Nucleus accumbens (tissue), 56 donors: ENCODE measurements around the gene KBTBD7.
"Not testable (repeated sequence)": the region's sequence is repeated elsewhere in the genome, so short reads cannot be mapped to it uniquely, and the experiment has no call there.

ENCODE experiments used
- DNase-seq, 56 donors: peaks; one replicate each; lab custom pipeline; 2025; lab: John Stamatoyannopoulos, UW

KBTBD7 gene

GRCh38 chr13:41199079-41199478 is 4.7 kb upstream of the KBTBD7 start:
- DNase-seq, result no peak

DNA sequence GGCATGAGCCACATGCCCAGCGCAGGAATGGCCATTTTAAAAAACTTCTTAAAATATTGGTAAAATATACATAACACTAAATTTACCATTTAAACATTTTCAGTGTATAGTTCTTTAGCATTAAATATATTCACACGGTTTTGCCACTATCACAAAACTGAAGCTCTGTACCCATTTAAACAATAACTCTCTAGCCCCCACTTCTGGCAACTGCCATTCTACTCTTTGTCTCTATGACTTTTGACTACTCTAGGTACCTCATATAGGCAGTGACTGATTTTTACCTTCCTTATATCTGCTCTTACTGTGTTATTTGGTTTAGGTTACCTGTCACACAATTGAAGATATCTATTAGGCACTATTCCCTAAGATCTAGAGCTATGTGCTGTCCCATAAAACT is 2.3 kb upstream of the KBTBD7 start:
- no peak for DNase-seq

DNA sequence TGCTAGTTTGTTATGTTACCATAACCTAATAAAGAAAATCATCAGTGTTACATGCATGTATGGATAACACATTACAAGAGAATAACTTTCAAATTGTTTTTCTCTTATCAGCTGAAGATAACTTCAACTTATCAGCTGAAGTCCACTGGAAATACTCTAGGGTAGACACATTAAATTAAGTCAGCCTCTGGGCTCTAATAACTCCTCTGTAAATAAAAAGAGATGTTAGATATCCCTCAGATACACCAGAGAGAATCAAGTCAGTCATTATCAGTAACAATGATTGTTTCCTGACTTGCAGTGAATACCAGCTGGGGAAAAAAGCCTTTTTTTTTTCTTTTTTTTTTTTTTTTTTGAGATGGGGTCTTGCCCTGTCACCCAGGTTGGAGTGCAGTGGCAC is 1.6 kb upstream of the KBTBD7 start:
- no peak for DNase-seq

DNA sequence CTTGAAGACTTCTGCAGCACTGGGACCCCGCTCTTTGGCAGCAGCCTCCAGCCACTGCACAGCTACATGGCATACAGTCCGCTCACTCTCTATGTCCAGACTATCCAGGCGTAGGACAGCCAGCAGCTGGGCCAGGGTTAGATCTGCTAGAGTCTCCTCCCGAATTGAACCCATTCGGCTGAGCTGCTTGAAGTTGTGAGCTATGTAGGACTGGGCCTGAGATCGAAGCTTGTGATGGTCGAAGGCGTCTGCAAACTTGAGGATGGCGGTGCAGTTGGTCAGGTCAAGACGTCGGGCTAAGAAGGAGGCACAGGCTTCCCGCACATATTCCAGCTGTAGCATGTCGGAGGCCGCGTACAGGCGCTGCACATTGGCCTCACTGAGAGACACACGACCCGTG is 900 bp downstream of the KBTBD7 start:
- DNase-seq, result no peak

DNA sequence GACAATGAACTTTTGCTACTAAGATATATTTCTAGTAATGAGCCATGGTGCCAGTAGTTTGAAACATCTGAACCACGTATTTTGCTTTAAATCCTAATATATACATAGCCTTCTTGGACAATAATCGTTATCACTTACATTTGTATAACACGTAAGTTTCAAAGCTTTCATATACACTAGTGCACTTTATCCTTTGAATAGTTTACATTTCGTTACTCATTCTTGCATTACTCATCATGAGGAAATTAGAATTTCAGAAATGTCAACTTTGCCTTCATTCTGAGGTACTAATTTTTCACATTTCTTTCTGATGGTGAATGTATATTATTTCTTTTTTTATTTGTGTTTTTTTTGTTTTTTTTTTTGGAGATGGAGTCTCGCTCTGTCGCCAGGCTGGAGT is 5.8 kb downstream of the KBTBD7 start:
- no peak for DNase-seq

GRCh38 chr13:41186481-41186880 is 7.9 kb downstream of the KBTBD7 start:
- DNase-seq, result no peak

DNA sequence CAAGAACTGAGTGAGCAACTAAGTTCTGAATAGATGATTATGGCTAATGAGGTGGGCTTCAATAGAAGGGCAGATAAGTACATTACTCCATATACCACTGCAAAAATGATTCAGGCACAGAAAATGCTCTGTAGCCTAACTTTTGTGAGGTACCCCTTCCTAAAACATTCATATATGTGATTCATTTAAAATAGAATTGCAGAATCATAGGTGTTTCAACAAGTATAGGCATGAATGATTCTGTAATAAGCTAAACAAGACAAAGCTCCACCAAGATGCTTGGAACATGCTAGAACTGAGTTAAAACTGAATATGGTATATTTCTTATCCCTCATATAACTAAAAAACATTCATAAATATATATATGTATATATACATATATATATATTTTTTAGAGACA is 12.1 kb downstream of the KBTBD7 start:
- no peak for DNase-seq

- DNase-seq, result no peak
Measured at GRCh38 chr13:41179593-41180250, 14.6 kb downstream of the KBTBD7 start.

GRCh38 chr13:41178040-41178439 is 16.3 kb downstream of the KBTBD7 start:
- DNase-seq, result no peak

GRCh38 chr13:41177616-41178015 is 16.8 kb downstream of the KBTBD7 start:
- no peak for DNase-seq

- not testable (repeated sequence) for DNase-seq
Measured at GRCh38 chr13:41175576-41175975, 18.8 kb downstream of the KBTBD7 start.

GRCh38 chr13:41162151-41162550 is 32.2 kb downstream of the KBTBD7 start:
- DNase-seq, result no peak

DNA sequence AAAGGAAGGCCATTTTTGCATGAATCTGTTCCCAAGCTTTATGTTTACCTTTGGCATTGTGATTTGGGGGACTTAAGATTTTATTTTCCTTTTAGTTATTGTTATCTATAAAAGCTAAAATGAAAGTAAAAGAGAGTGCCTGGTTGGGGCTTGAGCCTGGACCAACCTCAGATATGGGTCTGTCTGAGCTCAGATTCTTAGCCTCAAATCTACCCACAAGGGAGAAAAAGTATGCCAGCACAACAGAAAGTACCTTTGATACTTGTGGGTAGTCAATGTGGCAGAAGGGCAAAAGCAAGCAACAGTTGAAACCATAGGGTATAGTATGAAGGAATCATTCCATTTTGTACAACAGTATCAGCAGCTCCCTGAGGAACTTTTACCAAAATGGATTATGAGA is 35.2 kb downstream of the KBTBD7 start:
- no peak for DNase-seq

DNA sequence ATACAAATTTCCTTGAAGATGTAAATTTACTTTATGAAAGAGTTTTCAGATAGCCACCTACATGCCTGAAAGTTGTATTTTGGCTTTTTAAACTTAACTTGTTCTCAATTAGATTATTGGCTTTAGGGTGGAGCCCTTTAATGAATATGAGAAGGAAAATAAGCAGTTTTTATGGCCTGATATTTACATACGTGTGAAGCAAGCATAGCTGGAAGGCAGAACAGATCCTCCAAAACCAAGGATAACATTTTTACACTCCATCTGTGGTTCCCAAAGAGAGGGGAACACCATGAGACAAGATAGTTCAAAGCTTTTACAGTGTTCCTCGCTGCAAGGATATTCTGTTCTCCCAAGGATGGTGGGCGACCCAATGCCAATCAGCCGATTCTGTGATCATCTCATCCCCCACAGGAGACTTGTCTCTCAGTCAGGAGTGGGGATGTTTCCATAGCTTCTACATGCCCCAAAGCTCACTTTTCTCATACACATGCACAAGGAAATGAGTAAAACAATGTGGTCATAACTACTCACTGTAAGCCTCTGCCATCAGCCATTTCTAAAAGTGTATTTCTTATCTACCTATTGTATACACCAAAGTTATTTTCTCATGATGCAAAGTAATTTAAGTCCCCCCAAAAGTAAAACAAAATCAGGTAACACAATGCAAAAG is 37.2 kb downstream of the KBTBD7 start:
- no peak for DNase-seq

DNA sequence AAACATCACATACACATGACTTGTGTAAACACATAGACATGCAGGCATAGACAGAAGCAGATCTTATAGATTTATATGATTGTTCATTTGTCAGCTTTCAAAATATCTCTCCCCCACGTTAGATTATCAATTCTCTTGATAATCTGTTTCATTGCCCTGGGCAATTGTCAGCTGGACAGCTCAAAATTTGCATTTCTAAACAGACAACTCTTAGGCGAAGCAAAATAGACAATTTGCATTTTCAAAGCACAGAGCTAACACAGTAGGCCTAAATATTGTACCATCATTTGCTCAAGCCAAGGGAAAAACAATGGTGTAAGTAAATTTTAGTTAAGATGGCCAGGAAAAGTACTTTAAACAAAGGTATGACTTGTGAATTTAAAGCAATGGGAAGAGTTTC is 37.7 kb downstream of the KBTBD7 start:
- no peak for DNase-seq

GRCh38 chr13:41154042-41154441 is 40.3 kb downstream of the KBTBD7 start:
- no peak for DNase-seq

DNA sequence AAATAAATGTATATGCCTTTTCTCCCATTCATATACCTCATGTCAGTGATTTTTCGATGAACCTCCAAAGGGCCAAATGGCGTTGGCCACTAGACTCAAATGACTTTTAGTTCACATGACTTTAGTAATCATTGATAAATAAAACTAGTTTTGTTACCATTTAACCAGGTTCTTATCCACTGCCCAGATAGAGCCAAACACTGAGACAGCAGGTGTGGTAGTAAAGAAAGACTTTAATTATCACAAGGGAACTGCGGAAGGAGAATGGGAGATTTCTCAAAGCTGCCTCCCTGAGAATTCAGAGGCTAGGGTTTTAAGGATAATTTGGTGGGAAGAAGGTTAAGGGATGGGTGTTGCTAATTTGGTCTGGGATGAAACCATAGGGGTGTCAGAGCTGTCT is 42.4 kb downstream of the KBTBD7 start:
- DNase-seq, result no peak

GRCh38 chr13:41150058-41150457 is 44.3 kb downstream of the KBTBD7 start:
- DNase-seq, result no peak

- DNase-seq, result no peak
Measured at GRCh38 chr13:41148419-41149283, 45.7 kb downstream of the KBTBD7 start.

DNA sequence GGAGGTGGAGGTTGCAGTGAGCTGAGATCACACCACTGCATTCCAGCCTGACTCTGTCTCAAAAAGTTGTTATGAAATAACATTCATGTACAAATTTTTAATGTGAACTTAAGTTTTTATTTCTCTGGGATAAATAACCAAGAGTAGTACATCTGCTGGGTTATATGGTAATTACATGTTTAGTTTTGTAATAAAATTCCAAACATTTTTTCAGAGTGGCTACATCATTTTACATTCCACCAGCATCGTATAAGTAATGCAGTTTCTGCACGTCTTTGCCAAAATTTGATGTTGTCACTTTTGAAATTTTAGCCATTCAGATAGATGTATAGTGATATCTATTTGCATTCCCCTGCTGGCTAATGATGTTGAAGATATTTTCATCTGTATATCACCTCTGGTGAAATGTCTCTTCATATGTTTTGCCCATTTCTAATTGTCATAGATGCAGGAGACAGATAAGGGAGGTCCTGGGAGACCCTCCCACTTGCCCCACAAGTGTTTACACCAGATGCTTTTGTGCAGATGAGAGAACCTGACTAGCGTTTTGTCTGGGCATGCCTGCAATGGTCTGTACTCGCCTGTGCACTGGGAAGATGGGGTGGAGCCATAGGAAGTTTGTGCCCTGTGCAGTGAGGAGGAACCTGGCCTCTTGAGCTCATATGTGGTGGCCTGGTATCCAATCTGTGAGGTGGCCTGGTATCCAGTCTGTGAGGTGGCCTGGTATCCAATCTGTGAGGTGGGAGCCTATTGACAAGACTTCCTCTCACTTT is 49.0 kb downstream of the KBTBD7 start:
- no peak for DNase-seq

- DNase-seq, result no peak
Measured at GRCh38 chr13:41144576-41144975, 49.8 kb downstream of the KBTBD7 start.
